Stomach (tissue), 4 donors: Measurements from ENCODE around the gene STRN3.

Experiments
- EP300 ChIP-seq: sonication (generic); formaldehyde crosslinking; IDR thresholded peaks from one replicate; pipeline ENCODE4 v1.6.1; 2017; ENCODE audit warnings: antibody characterized with exemption
- POLR2AphosphoS5 ChIP-seq, 3 donors: sonication (generic); formaldehyde crosslinking; IDR thresholded peaks; one replicate each; pipeline ENCODE4 v1.6.1; 2016; ENCODE audit warnings: antibody characterized with exemption in 3 of 3
- TF ChIP-seq, protein P1 (sequence below), 7 experiments: fragments of 450-650 bp in 4 of 7; fragments of 200-600 bp in 3 of 7; sonication (generic) in 3 of 7; IDR thresholded peaks; one replicate each; pipeline ENCODE4 v1.5.1; 2016 to 2019; ENCODE audit warnings: antibody characterized with exemption in 7 of 7, control low read depth in 2 of 7, mild to moderate bottlenecking in 1 of 7

DNA sequence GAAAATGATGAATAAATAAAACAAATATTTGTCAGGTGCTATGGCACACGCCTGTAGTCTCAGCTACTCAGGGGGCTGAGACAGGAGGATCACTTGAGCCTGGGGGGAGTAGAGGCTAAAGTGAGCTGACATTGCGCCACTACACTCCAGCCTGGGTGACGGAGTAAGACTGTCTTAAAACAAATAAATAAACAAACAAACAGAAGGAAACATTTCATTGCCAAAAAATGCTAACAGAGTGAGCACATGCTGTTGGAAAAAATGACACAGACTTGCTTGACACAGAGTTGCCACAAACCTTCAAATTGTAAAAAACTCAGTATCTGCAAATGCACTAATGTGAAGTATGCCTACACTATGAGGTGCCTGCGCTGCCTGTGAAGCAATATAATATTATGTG, 51.6 kb downstream of the STRN3 start:
- TF ChIP-seq POLR2AphosphoS5 (IDR thresholded peaks at IDR 0.05): peak in 1 of 3 donors; percentile 25
- TF ChIP-seq, protein P1, sequence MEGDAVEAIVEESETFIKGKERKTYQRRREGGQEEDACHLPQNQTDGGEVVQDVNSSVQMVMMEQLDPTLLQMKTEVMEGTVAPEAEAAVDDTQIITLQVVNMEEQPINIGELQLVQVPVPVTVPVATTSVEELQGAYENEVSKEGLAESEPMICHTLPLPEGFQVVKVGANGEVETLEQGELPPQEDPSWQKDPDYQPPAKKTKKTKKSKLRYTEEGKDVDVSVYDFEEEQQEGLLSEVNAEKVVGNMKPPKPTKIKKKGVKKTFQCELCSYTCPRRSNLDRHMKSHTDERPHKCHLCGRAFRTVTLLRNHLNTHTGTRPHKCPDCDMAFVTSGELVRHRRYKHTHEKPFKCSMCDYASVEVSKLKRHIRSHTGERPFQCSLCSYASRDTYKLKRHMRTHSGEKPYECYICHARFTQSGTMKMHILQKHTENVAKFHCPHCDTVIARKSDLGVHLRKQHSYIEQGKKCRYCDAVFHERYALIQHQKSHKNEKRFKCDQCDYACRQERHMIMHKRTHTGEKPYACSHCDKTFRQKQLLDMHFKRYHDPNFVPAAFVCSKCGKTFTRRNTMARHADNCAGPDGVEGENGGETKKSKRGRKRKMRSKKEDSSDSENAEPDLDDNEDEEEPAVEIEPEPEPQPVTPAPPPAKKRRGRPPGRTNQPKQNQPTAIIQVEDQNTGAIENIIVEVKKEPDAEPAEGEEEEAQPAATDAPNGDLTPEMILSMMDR (IDR thresholded peaks at IDR 0.05): no peak
- TF ChIP-seq EP300: no peak
